Measurements from ENCODE around the gene TTBK1.
A peak's percentile ranks its signal among the peaks of the same experiment; 100 is the strongest.

TTBK1 gene

GRCh38 chr6:43304882-43305281, 61.6 kb downstream of the TTBK1 start:
- DNase-seq (ENCODE audit: low read depth in 3 of 3): no peak

- DNase-seq (ENCODE audit: low read depth in 3 of 3): no peak
These were observed 62.8 kb downstream of the TTBK1 start for GRCh38 chr6:43306086-43306485.

GRCh38 chr6:43307451-43308100, 64.3 kb downstream of the TTBK1 start:
- DNase-seq (ENCODE audit: low read depth in 3 of 3): no peak

- peak in 2 of 3 donors; percentile 7 to 43 for DNase-seq (ENCODE audit: low read depth in 3 of 3)
These were observed 65.1 kb downstream of the TTBK1 start, which contains the start of gene CRIP3 for GRCh38 chr6:43308101-43308989. Gene CRIP3 (minus strand): TSS chr6:43308826. CDS start chr6:43308792, 34 bp downstream.

GRCh38 chr6:43308990-43309477, 65.8 kb downstream of the TTBK1 start:
- no peak for DNase-seq (ENCODE audit: low read depth in 3 of 3)

GRCh38 chr6:43310134-43310533, 66.9 kb downstream of the TTBK1 start:
- no peak for DNase-seq (ENCODE audit: low read depth in 3 of 3)

- no peak for DNase-seq (ENCODE audit: low read depth in 3 of 3)
These were observed 67.3 kb downstream of the TTBK1 start for GRCh38 chr6:43310624-43311023.

- DNase-seq (ENCODE audit: low read depth in 3 of 3): no peak
These were observed 68.4 kb downstream of the TTBK1 start for GRCh38 chr6:43311666-43312065.

GRCh38 chr6:43313813-43314212, 70.5 kb downstream of the TTBK1 start:
- DNase-seq (ENCODE audit: low read depth in 3 of 3): no peak

- no peak for DNase-seq (ENCODE audit: low read depth in 3 of 3)
These were observed 74.7 kb downstream of the TTBK1 start for GRCh38 chr6:43318011-43318410.

GRCh38 chr6:43325876-43326275, 82.6 kb downstream of the TTBK1 start:
- DNase-seq (ENCODE audit: low read depth in 3 of 3): no peak

- DNase-seq (ENCODE audit: low read depth in 3 of 3): no peak
These were observed 85.2 kb downstream of the TTBK1 start for GRCh38 chr6:43328528-43328927.

GRCh38 chr6:43331470-43331869, 88.2 kb downstream of the TTBK1 start:
- no peak for DNase-seq (ENCODE audit: low read depth in 3 of 3)

- DNase-seq (ENCODE audit: low read depth in 3 of 3): no peak
These were observed 88.6 kb downstream of the TTBK1 start for GRCh38 chr6:43331891-43332290.

- DNase-seq (ENCODE audit: low read depth in 3 of 3): no peak
These were observed 91.3 kb downstream of the TTBK1 start for GRCh38 chr6:43334466-43335095.

- no peak for DNase-seq (ENCODE audit: low read depth in 3 of 3)
These were observed 92.2 kb downstream of the TTBK1 start for GRCh38 chr6:43335469-43335868.

- DNase-seq (ENCODE audit: low read depth in 3 of 3): no peak
These were observed 93.1 kb downstream of the TTBK1 start for GRCh38 chr6:43336382-43336781.

Data from stimulated activated CD4-positive, alpha-beta T cell treated with anti-CD3 and anti-CD28 coated beads, TNF-alpha, amount 100 ng/mL, for 48 hours (primary cell).